Measurements from ENCODE around the gene SDHAF4. TPM values are rescaled to one million over a fixed set of nuclear protein-coding genes. Genes with fewer than 3 reads are reported as not detected.
"Not testable (repeated sequence)": the region's sequence is repeated elsewhere in the genome, so short reads cannot be mapped to it uniquely, and the experiment has no call there.

SDHAF4 gene
- polyA plus RNA-seq, 3 donors from 2014 or later, result 0.92 to 7.6 (median 6.6) TPM

GRCh38 chr6:70609181-70609580 is 42.5 kb downstream of the SDHAF4 start:
- not testable (repeated sequence) for H3K36me3 Mint-ChIP-seq, H3K4me3 Mint-ChIP-seq, DNase-seq, H3K27ac Mint-ChIP-seq, H3K4me1 Mint-ChIP-seq, H3K9me3 Mint-ChIP-seq
- peaks cover 0 to 18% (median 2%) of the 10 kb centered on the region in 3 donors for H3K27me3 Mint-ChIP-seq (ENCODE audit: low read depth in 3 of 3)

- Mint-ChIP-seq H3K27me3 (ENCODE audit: low read depth in 3 of 3) (peaks cover 0 to 4% (median 4%) of the 10 kb centered on the region in 3 donors), H3K36me3 (no peaks in the 10 kb centered on the region), H3K4me1 (no peaks in the 10 kb centered on the region), H3K27ac (no peak overlapping the region), H3K9me3 (no peaks in the 10 kb centered on the region), H3K4me3 (no peak overlapping the region)
- no peak for DNase-seq
These were observed 50.1 kb downstream of the SDHAF4 start for GRCh38 chr6:70616728-70617260.

GRCh38 chr6:70620746-70621145 is 54.0 kb downstream of the SDHAF4 start:
- H3K9me3 Mint-ChIP-seq, result no peaks in the 10 kb centered on the region
- no peaks in the 10 kb centered on the region for H3K36me3 Mint-ChIP-seq
- no peak overlapping the region for H3K4me3 Mint-ChIP-seq
- no peak for DNase-seq
- H3K27ac Mint-ChIP-seq, result no peak overlapping the region
- peaks cover 0 to 8% (median 4%) of the 10 kb centered on the region in 3 donors for H3K27me3 Mint-ChIP-seq (ENCODE audit: low read depth in 3 of 3)
- H3K4me1 Mint-ChIP-seq, result no peaks in the 10 kb centered on the region

DNA sequence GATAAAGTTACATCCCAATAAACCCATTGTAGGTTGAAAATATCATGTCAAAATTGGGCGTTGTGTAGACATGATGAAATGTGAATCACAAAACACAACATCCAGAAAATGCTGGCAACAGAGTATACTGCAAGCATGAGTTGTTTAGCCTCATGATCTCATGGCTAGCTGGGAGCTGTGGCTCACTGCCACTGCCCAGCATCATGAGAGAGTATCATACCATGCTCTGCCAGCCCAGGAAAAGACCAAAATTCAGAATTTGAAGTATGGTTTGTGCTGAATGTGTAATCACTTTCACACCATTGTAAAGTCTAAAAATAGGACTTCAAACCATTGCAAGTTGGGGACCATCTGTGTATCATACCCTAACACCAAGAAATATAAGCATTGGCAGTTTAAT is 55.7 kb downstream of the SDHAF4 start:
- H3K27ac Mint-ChIP-seq, result no peak overlapping the region
- peaks cover 0 to 8% (median 0%) of the 10 kb centered on the region in 3 donors for H3K27me3 Mint-ChIP-seq (ENCODE audit: low read depth in 3 of 3)
- DNase-seq, result no peak
- no peaks in the 10 kb centered on the region for H3K4me1 Mint-ChIP-seq
- no peak overlapping the region for H3K4me3 Mint-ChIP-seq
- no peaks in the 10 kb centered on the region for H3K9me3 Mint-ChIP-seq
- no peaks in the 10 kb centered on the region for H3K36me3 Mint-ChIP-seq

DNA sequence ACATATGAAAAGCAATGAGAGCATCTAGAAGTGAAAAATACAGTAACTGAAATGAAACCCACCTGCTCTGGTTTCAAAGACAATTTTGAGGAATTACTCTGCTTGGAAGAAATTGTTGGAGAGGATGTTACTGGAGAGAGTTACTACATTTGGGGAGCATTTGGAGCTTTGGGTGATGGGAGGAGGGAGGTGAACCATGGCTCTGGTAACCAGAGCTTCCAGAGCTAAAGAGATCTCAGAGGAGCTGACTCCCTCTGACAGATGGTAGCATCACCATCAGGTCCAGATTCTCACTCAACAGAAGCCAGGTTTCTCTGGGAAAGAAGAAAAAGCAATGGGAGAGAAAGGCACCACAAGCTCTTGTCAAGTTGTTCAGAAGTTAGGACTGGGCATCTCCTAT is 58.7 kb downstream of the SDHAF4 start:
- Mint-ChIP-seq H3K27ac (no peak overlapping the region), H3K4me3 (no peak overlapping the region), H3K4me1 (no peaks in the 10 kb centered on the region), H3K9me3 (no peaks in the 10 kb centered on the region), H3K36me3 (no peaks in the 10 kb centered on the region), H3K27me3 (ENCODE audit: low read depth in 3 of 3) (peaks cover 0 to 8% (median 0%) of the 10 kb centered on the region in 3 donors)
- no peak for DNase-seq

DNA sequence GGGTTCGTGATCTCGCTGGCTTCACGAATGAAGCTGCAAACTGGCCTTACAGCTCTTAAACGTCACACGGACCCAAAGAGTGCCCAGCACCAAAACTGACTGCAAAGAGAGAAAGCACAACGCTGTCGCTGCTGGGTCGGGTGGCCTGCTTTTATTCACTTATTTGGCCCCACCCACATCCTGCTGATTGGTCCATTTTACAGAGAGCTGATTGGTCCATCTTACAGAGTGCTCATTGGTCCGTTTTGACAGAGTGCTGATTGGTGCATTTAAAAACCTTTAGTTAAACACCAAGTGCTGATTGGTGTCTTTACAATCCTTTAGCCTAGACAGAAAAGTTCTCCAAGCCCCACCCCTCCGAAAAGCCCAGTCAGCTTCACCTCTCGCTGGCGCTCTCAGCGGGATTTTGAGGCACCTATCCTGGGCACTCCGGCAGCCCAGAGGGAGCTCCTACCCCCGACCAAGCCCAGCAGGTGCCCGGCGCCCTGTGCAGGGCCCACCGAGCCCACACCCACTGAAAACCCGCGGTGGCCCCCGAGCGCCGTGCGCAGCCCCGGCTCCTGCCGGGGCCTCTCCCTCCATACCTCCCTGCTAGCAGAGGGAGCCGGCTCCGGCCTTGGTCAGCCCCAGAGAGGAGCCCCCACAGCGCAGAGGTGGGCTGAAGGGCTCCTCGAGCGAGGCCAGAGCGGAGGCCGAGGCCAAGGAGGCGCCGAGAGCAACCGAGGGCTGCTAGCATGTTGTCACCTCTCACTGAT is 60.9 kb downstream of the SDHAF4 start:
- Mint-ChIP-seq H3K4me1 (no peaks in the 10 kb centered on the region), H3K4me3 (no peak overlapping the region), H3K9me3 (no peaks in the 10 kb centered on the region), H3K27ac (no peak overlapping the region), H3K27me3 (ENCODE audit: low read depth in 3 of 3) (peaks cover 0 to 1% (median 0%) of the 10 kb centered on the region in 3 donors), H3K36me3 (no peaks in the 10 kb centered on the region)
- no peak for DNase-seq

DNA sequence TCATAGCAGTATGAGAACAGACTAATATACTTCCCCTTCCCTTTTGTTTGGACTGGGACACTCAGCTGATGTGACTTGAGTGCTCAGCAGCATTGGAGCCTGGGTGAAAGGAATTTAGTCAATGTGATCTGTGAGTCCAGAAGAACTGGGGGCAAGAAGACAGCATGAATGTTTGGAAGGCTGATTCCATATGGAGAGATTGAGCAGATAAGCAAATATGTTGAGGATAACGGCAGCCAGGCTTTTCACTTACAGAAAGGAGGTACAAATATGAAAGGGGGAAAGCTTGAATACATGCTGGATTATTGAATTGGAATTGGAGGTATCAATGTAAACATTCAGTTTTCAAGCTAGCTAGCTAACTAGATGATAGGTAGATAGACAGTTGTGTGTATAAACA is 63.2 kb downstream of the SDHAF4 start:
- H3K36me3 Mint-ChIP-seq, result no peaks in the 10 kb centered on the region

DNA sequence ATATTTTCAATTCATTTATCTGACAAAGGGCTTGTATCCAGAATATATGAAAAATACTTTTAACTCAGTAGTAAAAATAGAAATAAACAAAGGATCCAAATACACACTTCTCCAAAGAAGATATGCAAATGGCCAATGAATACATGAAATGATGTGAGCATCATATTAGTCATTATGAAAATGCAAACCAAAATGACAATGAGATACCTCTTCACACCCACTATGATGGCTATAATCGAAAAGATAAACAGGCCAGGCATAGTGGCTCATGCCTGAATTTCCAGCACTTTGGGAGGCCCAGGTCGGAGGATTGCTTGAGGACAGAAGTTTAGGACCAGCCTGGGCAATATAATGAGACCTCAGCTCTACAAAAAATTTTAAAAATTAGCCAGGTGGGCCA is 67.1 kb downstream of the SDHAF4 start:
- H3K36me3 Mint-ChIP-seq, result no peaks in the 10 kb centered on the region
- peaks cover 2 to 5% (median 3%) of the 10 kb centered on the region in 3 donors for H3K27me3 Mint-ChIP-seq (ENCODE audit: low read depth in 3 of 3)
- no peak for DNase-seq
- H3K27ac Mint-ChIP-seq, result no peak overlapping the region
- no peaks in the 10 kb centered on the region for H3K9me3 Mint-ChIP-seq
- no peak overlapping the region for H3K4me3 Mint-ChIP-seq
- H3K4me1 Mint-ChIP-seq, result no peaks in the 10 kb centered on the region

More for the DNA sequence above, 63.2 kb downstream of the SDHAF4 start:
- no peak for DNase-seq
- H3K4me3 Mint-ChIP-seq, result no peak overlapping the region
- H3K27ac Mint-ChIP-seq, result no peak overlapping the region
- H3K27me3 Mint-ChIP-seq (ENCODE audit: low read depth in 3 of 3), result peaks cover 2 to 3% (median 3%) of the 10 kb centered on the region in 3 donors
- no peaks in the 10 kb centered on the region for H3K9me3 Mint-ChIP-seq
- H3K4me1 Mint-ChIP-seq, result no peaks in the 10 kb centered on the region

DNA sequence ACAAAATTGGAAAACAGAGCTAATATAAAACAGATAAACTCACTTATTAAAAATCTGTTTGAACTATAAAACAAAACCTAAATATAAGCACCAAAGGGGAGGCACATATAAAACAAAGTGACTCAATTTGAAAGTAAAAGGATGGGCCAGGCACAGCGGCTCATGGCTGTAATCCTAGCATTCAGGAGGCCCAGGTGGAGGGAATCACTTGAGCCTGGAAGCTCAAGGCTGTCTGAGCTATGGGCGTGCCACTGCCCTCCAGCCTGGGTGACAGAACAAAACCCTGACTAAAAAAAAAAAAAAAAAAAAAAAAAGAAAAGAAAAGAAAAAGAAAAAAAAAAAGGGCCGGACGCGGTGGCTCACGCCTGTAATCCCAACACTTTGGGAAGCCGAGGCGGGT is 69.9 kb downstream of the SDHAF4 start:
- Mint-ChIP-seq H3K27ac (no peak overlapping the region), H3K4me3 (no peak overlapping the region), H3K4me1 (no peaks in the 10 kb centered on the region), H3K27me3 (ENCODE audit: low read depth in 3 of 3) (peaks cover 2 to 5% (median 3%) of the 10 kb centered on the region in 3 donors), H3K36me3 (no peaks in the 10 kb centered on the region), H3K9me3 (no peaks in the 10 kb centered on the region)
- DNase-seq, result no peak

DNA sequence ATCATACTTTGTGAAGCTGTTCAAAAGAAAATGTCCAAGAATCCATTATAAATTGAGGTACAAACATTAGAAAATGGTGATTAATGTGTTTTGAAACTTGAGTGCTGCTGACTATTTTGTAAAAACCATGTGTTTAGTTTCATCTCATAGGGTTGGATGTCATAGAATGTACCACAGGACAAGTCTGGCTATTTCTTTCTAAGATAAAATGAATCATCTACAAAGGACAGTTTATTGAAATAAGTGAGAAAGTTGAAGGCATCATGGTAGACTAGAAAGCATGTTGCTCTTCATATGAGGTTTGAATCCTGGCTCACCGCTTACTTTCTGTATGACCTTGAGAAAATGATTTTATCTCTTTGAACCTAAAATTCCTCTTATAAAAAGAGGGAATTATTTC is 71.7 kb downstream of the SDHAF4 start:
- H3K27ac Mint-ChIP-seq, result no peak overlapping the region
- H3K27me3 Mint-ChIP-seq (ENCODE audit: low read depth in 3 of 3), result peaks cover 0 to 5% (median 2%) of the 10 kb centered on the region in 3 donors
- H3K4me1 Mint-ChIP-seq, result no peaks in the 10 kb centered on the region
- H3K4me3 Mint-ChIP-seq, result no peak overlapping the region
- no peaks in the 10 kb centered on the region for H3K36me3 Mint-ChIP-seq
- no peaks in the 10 kb centered on the region for H3K9me3 Mint-ChIP-seq
- DNase-seq, result no peak

Other genes starting within 250 kb of the SDHAF4 start
- gene FAM135A, start 153.4 kb upstream of the SDHAF4 start, polyA plus RNA-seq, result 1 to 10 TPM in 2 of 3 donors, not detected in 1; 2.1 to 2.5 TPM
- 10 to 100 TPM; 20.3 to 34.0 (median 20.6) TPM for gene SMAP1, start 101.0 kb downstream of the SDHAF4 start, polyA plus RNA-seq